ENCODE measurements around the gene TCF25.
"Not testable (repeated sequence)": the region's sequence is repeated elsewhere in the genome, so short reads cannot be mapped to it uniquely, and the experiment has no call there.

The TCF25 gene

GRCh38 chr16:89905511-89906139 lies 32.2 kb downstream of the TCF25 start:
- no peak for DNase-seq

DNA sequence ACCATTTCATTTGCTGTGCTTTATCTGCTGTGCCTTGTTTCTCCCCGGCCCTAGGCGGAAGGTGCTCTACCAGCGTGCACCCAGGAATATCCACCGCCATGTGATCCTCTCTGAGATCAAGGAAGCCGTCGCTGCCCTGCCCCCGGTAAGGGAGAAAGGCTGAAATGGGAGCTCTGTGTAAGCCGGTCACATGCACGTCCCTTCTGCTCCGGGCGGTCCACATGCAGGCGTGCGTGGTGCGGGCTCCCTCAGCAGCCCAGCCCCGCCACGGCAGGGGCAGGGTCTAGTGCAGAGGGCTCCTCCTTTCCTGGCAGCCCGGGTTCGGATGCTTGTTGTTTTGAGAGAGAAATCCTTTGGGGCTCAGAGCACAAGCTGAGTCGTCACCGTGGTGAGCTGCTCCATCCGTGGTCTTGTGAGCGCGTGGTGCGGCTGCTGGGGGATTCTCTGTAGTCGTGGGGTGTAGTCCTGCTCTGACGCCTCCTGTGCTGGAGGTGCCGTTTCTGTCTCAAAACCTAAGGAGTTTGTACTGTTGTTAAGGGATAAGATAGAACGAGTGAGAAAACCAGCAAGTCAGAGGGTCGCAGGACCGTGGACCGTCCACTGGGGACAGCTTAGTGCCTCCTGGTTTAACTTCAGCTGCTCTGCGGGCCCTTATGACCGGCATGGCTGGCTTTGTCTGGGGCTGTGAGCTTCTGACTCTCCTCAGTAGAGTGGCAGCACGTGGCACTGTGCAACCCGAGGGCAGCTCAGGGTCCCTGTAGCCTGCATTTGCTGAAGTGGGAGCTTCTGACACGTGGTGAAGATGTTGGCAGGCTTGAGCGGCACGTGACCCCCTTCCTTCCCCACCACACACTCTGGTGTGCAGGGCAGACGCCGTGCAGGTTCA lies 33.0 kb downstream of the TCF25 start:
- DNase-seq, result no peak

DNA sequence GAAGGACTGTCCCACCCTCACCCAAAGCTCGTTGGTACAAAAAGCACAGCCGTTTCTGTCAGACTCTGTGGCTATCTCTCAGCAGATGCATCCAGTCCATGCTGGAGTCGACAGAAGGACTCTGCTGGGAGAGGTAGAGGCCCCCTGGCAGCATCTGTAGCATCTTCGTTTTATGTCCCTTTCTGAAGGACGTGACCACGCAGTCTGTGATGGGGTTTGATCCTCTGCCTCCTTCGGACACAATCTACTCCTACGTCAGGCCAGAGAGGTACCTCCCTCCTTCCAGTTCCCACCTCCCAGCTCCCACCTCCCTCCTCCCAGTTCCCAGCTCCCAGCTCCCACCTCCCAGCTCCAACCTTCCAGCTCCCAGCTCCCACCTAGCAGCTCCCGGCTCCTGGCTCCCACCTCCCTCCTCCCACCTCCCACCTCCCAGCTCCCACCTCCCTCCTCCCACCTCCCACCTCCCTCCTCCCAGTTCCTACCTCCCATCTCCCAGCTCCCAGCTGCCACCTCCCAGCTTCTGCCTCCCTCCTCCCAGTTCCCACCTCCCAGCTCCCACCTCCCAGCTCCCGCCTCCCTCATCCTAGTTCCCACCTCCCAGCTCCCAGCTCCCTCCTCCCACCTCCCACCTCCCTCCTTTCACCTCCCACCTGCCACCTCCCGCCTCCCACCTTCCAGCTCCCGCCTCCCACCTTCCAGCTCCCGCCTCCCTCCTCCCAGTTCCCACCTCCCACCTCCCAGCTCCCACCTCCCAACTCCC lies 33.8 kb downstream of the TCF25 start:
- DNase-seq, result no peak

- DNase-seq, result no peak
Observed at GRCh38 chr16:89908236-89908635, 34.8 kb downstream of the TCF25 start.

GRCh38 chr16:89909777-89910716 lies 36.7 kb downstream of the TCF25 start:
- DNase-seq, result peak; percentile 66

DNA sequence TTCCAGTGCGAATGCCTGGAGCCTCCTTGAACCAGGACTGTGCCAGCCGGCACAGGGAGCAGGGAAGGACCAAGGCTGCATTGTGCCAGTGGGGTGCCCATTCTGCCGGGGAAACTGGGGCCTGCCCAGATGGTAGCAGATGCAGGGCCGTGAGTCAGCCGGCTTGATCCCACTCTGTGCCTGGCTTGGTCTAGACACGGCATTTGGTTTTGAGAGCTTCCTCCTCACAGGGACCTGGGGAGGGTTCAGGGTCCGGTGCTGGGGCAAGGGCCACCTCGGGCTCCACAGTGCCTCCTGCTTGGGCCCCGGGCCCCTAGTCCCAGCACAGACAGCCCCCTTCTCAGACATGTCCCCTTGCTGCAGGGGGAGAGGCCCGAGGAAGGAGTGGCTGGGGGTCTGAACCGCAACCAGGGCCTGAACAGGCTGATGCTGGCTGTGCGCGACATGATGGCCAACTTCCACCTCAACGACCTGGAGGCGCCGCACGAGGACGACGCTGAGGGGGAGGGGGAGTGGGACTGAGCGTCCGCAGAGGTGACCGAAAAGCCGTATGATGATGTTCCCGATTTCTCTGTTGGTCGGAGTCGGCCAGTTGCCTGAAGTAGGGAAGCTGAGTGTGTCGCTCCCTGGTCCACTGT lies 37.4 kb downstream of the TCF25 start:
- DNase-seq, result no peak

GRCh38 chr16:89911375-89911774 lies 38.0 kb downstream of the TCF25 start:
- no peak for DNase-seq

- DNase-seq, result no peak
Observed at GRCh38 chr16:89912143-89912542, 38.8 kb downstream of the TCF25 start.

DNA sequence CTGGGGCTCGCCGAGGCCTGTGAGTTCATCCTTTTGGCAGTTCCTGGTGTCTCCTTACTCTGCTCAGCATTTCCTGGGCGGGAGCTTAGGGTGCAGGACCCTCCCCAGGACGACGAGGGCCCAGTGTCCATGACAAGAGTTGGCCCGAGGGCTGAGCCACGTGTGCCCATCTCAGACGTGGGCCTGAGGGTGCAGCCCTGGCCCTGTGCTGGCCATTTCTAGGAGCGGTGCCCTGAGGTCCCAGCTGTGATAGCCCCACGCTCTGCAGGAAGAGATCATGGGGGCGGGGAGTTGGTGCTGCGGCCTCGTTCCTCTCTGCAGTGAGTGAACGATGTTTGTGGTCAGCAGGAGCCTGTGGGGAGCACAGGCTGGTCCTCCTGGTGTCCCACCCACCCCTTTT lies 39.2 kb downstream of the TCF25 start:
- no peak for DNase-seq

GRCh38 chr16:89913408-89914387 lies 40.3 kb downstream of the TCF25 start:
- no peak for DNase-seq

GRCh38 chr16:89914642-89915285 lies 41.4 kb downstream of the TCF25 start:
- DNase-seq, result not testable (repeated sequence)

GRCh38 chr16:89915303-89916232 lies 42.2 kb downstream of the TCF25 start:
- DNase-seq, result no peak

GRCh38 chr16:89917773-89918452 lies 44.5 kb downstream of the TCF25 start:
- peak; percentile 74 for DNase-seq

- no peak for DNase-seq
Observed at GRCh38 chr16:89918453-89919347, 45.3 kb downstream of the TCF25 start, which contains the start of gene MC1R. TSS of gene MC1R (plus strand) at chr16:89918862. CDS start at chr16:89919259, 397 bp downstream.

- DNase-seq, result no peak
Observed at GRCh38 chr16:89919535-89920406, 46.4 kb downstream of the TCF25 start.

DNA sequence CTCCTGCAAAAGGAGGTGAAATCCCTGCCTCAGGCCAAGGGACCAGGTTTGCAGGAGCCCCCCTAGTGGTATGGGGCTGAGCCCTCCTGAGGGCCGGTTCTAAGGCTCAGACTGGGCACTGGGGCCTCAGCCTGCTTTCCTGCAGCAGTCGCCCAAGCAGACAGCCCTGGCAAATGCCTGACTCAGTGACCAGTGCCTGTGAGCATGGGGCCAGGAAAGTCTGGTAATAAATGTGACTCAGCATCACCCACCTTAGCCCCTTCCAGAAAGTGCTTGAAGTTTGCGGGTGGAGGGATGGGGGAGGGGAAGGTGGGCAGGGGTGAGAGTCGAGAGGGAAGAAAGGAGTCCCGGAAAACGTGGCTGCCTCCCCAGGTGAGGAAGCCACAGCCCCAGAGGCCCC lies 47.3 kb downstream of the TCF25 start:
- no peak for DNase-seq
